OCI-LY1 (cell line): ENCODE measurements around the gene DHX36.

Experiments
- H2AFZ ChIP-seq: fragments of 200-600 bp; sonication (generic), shearing (Covaris generic); 2 replicates; pipeline ENCODE4 v1.6.0; 2014; ENCODE audit warnings: antibody characterized with exemption, mild to moderate bottlenecking, low read length
- H3F3A ChIP-seq: fragments of 200-600 bp; sonication (generic), shearing (Covaris generic); 2 replicates; pipeline ENCODE4 v1.6.0; 2014; ENCODE audit warnings: mild to moderate bottlenecking, antibody characterized with exemption, low read length, moderate library complexity; ENCODE audit not compliant: insufficient read depth
- H3K27ac ChIP-seq: fragments of 200-600 bp; sonication (generic); 2 replicates; pipeline ENCODE4 v1.5.1; 2014; ENCODE audit warnings: low read length, mixed run types, mild to moderate bottlenecking, low read depth; ENCODE audit not compliant: poor library complexity, severe bottlenecking
- H3K27me3 ChIP-seq: fragments of 200-600 bp; sonication (generic); 2 replicates; pipeline ENCODE4 v1.6.0; 2014; ENCODE audit warnings: antibody characterized with exemption, mild to moderate bottlenecking, low read length, moderate library complexity; ENCODE audit not compliant: insufficient read depth
- H3K36me3 ChIP-seq: fragments of 200-600 bp; sonication (generic); 2 replicates; pipeline ENCODE4 v1.6.1; 2014; ENCODE audit warnings: mild to moderate bottlenecking, antibody characterized with exemption, low read length, moderate library complexity, mixed read lengths; ENCODE audit not compliant: insufficient read depth
- H3K4me1 ChIP-seq: fragments of 200-600 bp; sonication (generic); 2 replicates; pipeline ENCODE4 v1.5.1; 2014; ENCODE audit warnings: mild to moderate bottlenecking, low read length, moderate library complexity; ENCODE audit not compliant: insufficient read depth, severe bottlenecking
- H3K4me2 ChIP-seq: fragments of 200-600 bp; sonication (generic), shearing (Covaris generic); 2 replicates; pipeline ENCODE4 v1.6.1; 2014; ENCODE audit warnings: low read length
- H3K4me3 ChIP-seq: fragments of 200-600 bp; sonication (generic); 2 replicates; pipeline ENCODE4 v1.5.1; 2014; ENCODE audit warnings: low read length, low read depth, mild to moderate bottlenecking, mixed read lengths; ENCODE audit not compliant: poor library complexity, severe bottlenecking
- H3K79me2 ChIP-seq: fragments of 200-600 bp; shearing (Covaris generic); 2 replicates; pipeline ENCODE4 v1.6.1; 2016; ENCODE audit warnings: mixed run types, low read length, mixed read lengths; ENCODE audit not compliant: insufficient read depth
- H3K9ac ChIP-seq: fragments of 200-600 bp; sonication (generic), shearing (Covaris generic); 2 replicates; pipeline ENCODE4 v1.6.1; 2014; ENCODE audit warnings: mild to moderate bottlenecking, low read length, mixed read lengths
- H3K9me2 ChIP-seq: fragments of 200-600 bp; sonication (generic), shearing (Covaris generic); 2 replicates; pipeline ENCODE4 v1.6.1; 2014; ENCODE audit warnings: low read depth, mild to moderate bottlenecking, low read length, mixed read lengths
- H3K9me3 ChIP-seq: fragments of 200-600 bp; shearing (Covaris generic); 2 replicates; pipeline ENCODE4 v1.6.1; 2014; ENCODE audit warnings: low read length, mixed read lengths
- H4K20me1 ChIP-seq: fragments of 200-600 bp; sonication (generic), shearing (Covaris generic); 2 replicates; pipeline ENCODE4 v1.6.0; 2016; ENCODE audit warnings: mild to moderate bottlenecking, low read length; ENCODE audit not compliant: insufficient read depth
- CTCF ChIP-seq: fragments of 200-600 bp; sonication (generic), shearing (Covaris generic); IDR thresholded peaks from 2 replicates; pipeline ENCODE4 v1.5.1; 2017; ENCODE audit warnings: mild to moderate bottlenecking, antibody characterized with exemption, low read length, moderate library complexity, mixed read lengths
- EZH2 ChIP-seq: fragments of 200-600 bp; sonication (generic), shearing (Covaris generic); IDR thresholded peaks from 2 replicates; pipeline ENCODE4 v1.8.0; 2017; ENCODE audit warnings: borderline replicate concordance, mixed run types, mild to moderate bottlenecking, antibody characterized with exemption, low read length, moderate library complexity, mixed read lengths

Gene DHX36

GRCh38 chr3:154361099-154361498 lies 36.8 kb upstream of the DHX36 start:
- no peaks in the 10 kb centered on the region for H3F3A ChIP-seq
- H3K79me2 ChIP-seq: no peaks in the 10 kb centered on the region
- no peaks in the 10 kb centered on the region for H4K20me1 ChIP-seq
- TF ChIP-seq CTCF: no peak
- TF ChIP-seq EZH2: no peak
- no peaks in the 10 kb centered on the region for H3K4me1 ChIP-seq
- no peaks in the 10 kb centered on the region for H3K27me3 ChIP-seq
- no peak overlapping the region for H3K27ac ChIP-seq
- H3K9me2 ChIP-seq: no peaks in the 10 kb centered on the region
- no peaks in the 10 kb centered on the region; the same call in 1 of the 2 replicates for H3K9me3 ChIP-seq
- H2AFZ ChIP-seq: no peak overlapping the region
- no peak overlapping the region for H3K4me2 ChIP-seq
- no peaks in the 10 kb centered on the region for H3K36me3 ChIP-seq
- no peak overlapping the region for H3K9ac ChIP-seq
- no peak overlapping the region for H3K4me3 ChIP-seq

- Histone ChIP-seq H3F3A (no peaks in the 10 kb centered on the region), H3K9me2 (no peaks in the 10 kb centered on the region), H3K4me3 (no peak overlapping the region), H3K4me2 (no peak overlapping the region), H3K27me3 (no peaks in the 10 kb centered on the region), H3K9me3 (no peaks in the 10 kb centered on the region), H4K20me1 (no peaks in the 10 kb centered on the region), H3K79me2 (no peaks in the 10 kb centered on the region), H3K9ac (no peak overlapping the region), H3K27ac (no peak overlapping the region), H3K4me1 (no peaks in the 10 kb centered on the region), H3K36me3 (no peaks in the 10 kb centered on the region), H2AFZ (no peak overlapping the region)
- TF ChIP-seq EZH2 (no peak), CTCF (no peak)
Observed at GRCh38 chr3:154356009-154356408, 31.7 kb upstream of the DHX36 start.

GRCh38 chr3:154349223-154349622 lies 24.9 kb upstream of the DHX36 start:
- Histone ChIP-seq H3K9me2 (no peaks in the 10 kb centered on the region), H2AFZ (no peak overlapping the region), H3F3A (no peaks in the 10 kb centered on the region), H3K4me2 (no peak overlapping the region), H3K9me3 (no peaks in the 10 kb centered on the region), H3K27me3 (no peaks in the 10 kb centered on the region), H3K9ac (no peak overlapping the region), H3K27ac (no peak overlapping the region), H3K4me3 (no peak overlapping the region), H3K4me1 (no peaks in the 10 kb centered on the region), H4K20me1 (no peaks in the 10 kb centered on the region), H3K79me2 (no peaks in the 10 kb centered on the region), H3K36me3 (no peaks in the 10 kb centered on the region)
- TF ChIP-seq EZH2: no peak
- TF ChIP-seq CTCF: no peak
